Keratinocyte (primary cell): ENCODE measurements around the gene CEP295NL. TPM values are rescaled to one million over a fixed set of nuclear protein-coding genes. Genes with fewer than 3 reads are reported as not detected.

Source experiments
- DNase-seq: peaks from one replicate; pipeline ENCODE4 v3.0.0-alpha.2; 2011; ENCODE audit warnings: low read depth, missing footprints, low spot score
- FAIRE-seq: peaks from 2 replicates; lab custom pipeline; 2011; peaks lifted over from hg19 to GRCh38; lab: Jason Lieb, UNC
- H2AFZ ChIP-seq: 2 replicates; pipeline ENCODE4 v1.6.0; 2012; ENCODE audit warnings: low read length, control low read depth, inconsistent platforms; ENCODE audit not compliant: control insufficient read depth
- H3K27ac ChIP-seq: 2 replicates; pipeline ENCODE4 v1.5.1; 2011; ENCODE audit warnings: low read length; ENCODE audit not compliant: control insufficient read depth, insufficient read depth
- H3K27me3 ChIP-seq: 3 replicates; pipeline ENCODE4 v1.6.0; 2011; ENCODE audit warnings: low read length; ENCODE audit not compliant: control insufficient read depth, insufficient read depth; ENCODE audit errors: extremely low read depth
- H3K36me3 ChIP-seq, 2 experiments: 2 replicates in 1 of 2; 3 replicates in 1 of 2; pipeline ENCODE4 v1.5.1; 2011; ENCODE audit warnings: low read length in 2 of 2, mild to moderate bottlenecking in 1 of 2; ENCODE audit not compliant: control insufficient read depth in 2 of 2, insufficient read depth in 2 of 2; ENCODE audit errors: extremely low read depth in 1 of 2
- H3K4me1 ChIP-seq: 3 replicates; pipeline ENCODE4 v1.5.1; 2011; ENCODE audit warnings: low read length; ENCODE audit not compliant: control insufficient read depth, insufficient read depth; ENCODE audit errors: extremely low read depth
- H3K4me2 ChIP-seq: 3 replicates; pipeline ENCODE4 v1.6.0; 2011; ENCODE audit warnings: low read depth, low read length; ENCODE audit not compliant: control insufficient read depth, insufficient read depth; ENCODE audit errors: extremely low read depth
- H3K4me3 ChIP-seq, 3 experiments: fragments of 200-600 bp in 1 of 3; sonication (generic) in 1 of 3; 2 replicates in 2 of 3; 3 replicates in 1 of 3; pipeline ENCODE4 v1.5.1; 2011 to 2016; ENCODE audit warnings: low read length in 3 of 3, mild to moderate bottlenecking in 3 of 3, control low read depth in 2 of 3, inconsistent platforms in 1 of 3, low read depth in 1 of 3, mixed read lengths in 1 of 3, mixed run types in 1 of 3, moderate library complexity in 1 of 3; ENCODE audit not compliant: control insufficient read depth in 2 of 3, insufficient read depth in 2 of 3; ENCODE audit errors: extremely low read depth in 1 of 3
- H3K79me2 ChIP-seq: 2 replicates; pipeline ENCODE4 v1.6.0; 2012; ENCODE audit warnings: low read length; ENCODE audit not compliant: control insufficient read depth, insufficient read depth
- H3K9ac ChIP-seq: 3 replicates; pipeline ENCODE4 v1.6.0; 2011; ENCODE audit warnings: low read length; ENCODE audit not compliant: control insufficient read depth, insufficient read depth; ENCODE audit errors: extremely low read depth
- H3K9me1 ChIP-seq: 3 replicates; pipeline ENCODE4 v1.6.0; 2011; ENCODE audit warnings: low read length; ENCODE audit not compliant: control insufficient read depth, insufficient read depth; ENCODE audit errors: extremely low read depth
- H3K9me3 ChIP-seq: 2 replicates; pipeline ENCODE4 v1.5.1; 2012; ENCODE audit warnings: low read depth, low read length; ENCODE audit not compliant: control insufficient read depth
- H4K20me1 ChIP-seq: 3 replicates; pipeline ENCODE4 v1.6.0; 2011; ENCODE audit warnings: low read length; ENCODE audit not compliant: control insufficient read depth, insufficient read depth; ENCODE audit errors: extremely low read depth
- EZH2 ChIP-seq: IDR thresholded peaks from one replicate; pipeline ENCODE4 v1.6.1; 2012; ENCODE audit warnings: inconsistent platforms, mild to moderate bottlenecking, low read length, moderate library complexity
- dilution Hi-C: fragments of 300-500 bp; cut with MboI; formaldehyde crosslinking; loops from one replicate; pipeline ENCODE4 v1.7.0; 2020; ENCODE audit warnings: low sequenced_read_pairs; ENCODE audit not compliant: extremely low pct_ligation_motif_present
- polyA plus RNA-seq, 5 experiments: library from polyadenylated mRNA; depleted of rRNA in 3 of 5; stranded (reverse) in 3 of 5; stranded (forward) in 1 of 5; unstranded in 1 of 5; fragments of >200 nt; gene quantifications; 1 replicate in 1 of 5; 2 replicates in 3 of 5; 3 replicates in 1 of 5; pipeline versions ENCODE4 v1.2.1 to v1.2.3, GENCODE V29; 2011 to 2012; ENCODE audit warnings: missing spikeins in 2 of 5, low read depth in 1 of 5, low replicate concordance in 1 of 5
- TF ChIP-seq, protein P1 (sequence below), 3 experiments: IDR thresholded peaks in 1 of 3; conservative IDR thresholded peaks in 1 of 3; optimal IDR thresholded peaks in 1 of 3; 2 replicates in 2 of 3; 3 replicates in 1 of 3; pipeline versions ENCODE3 to v1.5.1; 2011; ENCODE audit warnings: low read length in 3 of 3, mild to moderate bottlenecking in 3 of 3, moderate library complexity in 2 of 3, control low read depth in 1 of 3, inconsistent platforms in 1 of 3; ENCODE audit not compliant: insufficient read depth in 2 of 3; ENCODE audit errors: extremely low read depth in 1 of 3

Gene CEP295NL
- polyA plus RNA-seq, 1 donor (not counting 4 experiments of a cell fraction or from before 2014, with no cell fraction given) = not detected

DNA sequence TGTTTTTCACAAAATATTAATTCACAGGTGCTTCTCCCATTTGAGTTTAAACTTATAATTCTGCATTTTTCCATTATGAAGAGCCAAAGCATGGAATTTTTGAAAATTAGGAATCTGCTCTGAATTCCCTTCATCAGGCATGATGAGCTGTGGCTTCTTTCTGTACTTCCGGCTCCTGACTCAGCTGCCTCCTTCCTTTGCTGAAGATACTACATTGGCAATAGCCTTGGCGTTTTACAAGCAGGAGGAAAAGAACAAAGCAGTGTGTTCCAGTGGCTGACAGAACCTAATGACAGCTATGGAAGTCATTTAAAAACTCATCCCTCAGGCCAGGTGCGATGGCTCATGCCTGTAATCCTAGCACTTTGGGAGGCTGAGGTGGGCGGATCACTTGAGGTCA, 44.0 kb downstream of the CEP295NL start:
- dilution Hi-C loops = no loop called here
- Histone ChIP-seq H3K9me3 (no peaks in the 10 kb centered on the region), H3K27me3 (peaks cover 3% of the 10 kb centered on the region), H3K4me1 (peaks cover 5% of the 10 kb centered on the region), H3K27ac (no peak overlapping the region), H4K20me1 (no peaks in the 10 kb centered on the region), H2AFZ (no peak overlapping the region), H3K36me3 (no peaks in the 10 kb centered on the region), H3K9me1 (no peaks in the 10 kb centered on the region), H3K9ac (no peak overlapping the region), H3K79me2 (no peaks in the 10 kb centered on the region), H3K4me3 (no peak overlapping the region), H3K4me2 (no peak overlapping the region)
- TF ChIP-seq, protein P1, sequence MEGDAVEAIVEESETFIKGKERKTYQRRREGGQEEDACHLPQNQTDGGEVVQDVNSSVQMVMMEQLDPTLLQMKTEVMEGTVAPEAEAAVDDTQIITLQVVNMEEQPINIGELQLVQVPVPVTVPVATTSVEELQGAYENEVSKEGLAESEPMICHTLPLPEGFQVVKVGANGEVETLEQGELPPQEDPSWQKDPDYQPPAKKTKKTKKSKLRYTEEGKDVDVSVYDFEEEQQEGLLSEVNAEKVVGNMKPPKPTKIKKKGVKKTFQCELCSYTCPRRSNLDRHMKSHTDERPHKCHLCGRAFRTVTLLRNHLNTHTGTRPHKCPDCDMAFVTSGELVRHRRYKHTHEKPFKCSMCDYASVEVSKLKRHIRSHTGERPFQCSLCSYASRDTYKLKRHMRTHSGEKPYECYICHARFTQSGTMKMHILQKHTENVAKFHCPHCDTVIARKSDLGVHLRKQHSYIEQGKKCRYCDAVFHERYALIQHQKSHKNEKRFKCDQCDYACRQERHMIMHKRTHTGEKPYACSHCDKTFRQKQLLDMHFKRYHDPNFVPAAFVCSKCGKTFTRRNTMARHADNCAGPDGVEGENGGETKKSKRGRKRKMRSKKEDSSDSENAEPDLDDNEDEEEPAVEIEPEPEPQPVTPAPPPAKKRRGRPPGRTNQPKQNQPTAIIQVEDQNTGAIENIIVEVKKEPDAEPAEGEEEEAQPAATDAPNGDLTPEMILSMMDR (optimal IDR thresholded peaks at IDR 0.05 in 1 of 3, IDR thresholded peaks at IDR 0.05 in 1 of 3, conservative IDR thresholded peaks at IDR 0.05 in 1 of 3; ENCODE audit: extremely low read depth in 1 of 3, insufficient read depth in 2 of 3, low read length in 3 of 3) = no peak
- no peak for TF ChIP-seq EZH2
- no peak for FAIRE-seq
- DNase-seq = no peak

DNA sequence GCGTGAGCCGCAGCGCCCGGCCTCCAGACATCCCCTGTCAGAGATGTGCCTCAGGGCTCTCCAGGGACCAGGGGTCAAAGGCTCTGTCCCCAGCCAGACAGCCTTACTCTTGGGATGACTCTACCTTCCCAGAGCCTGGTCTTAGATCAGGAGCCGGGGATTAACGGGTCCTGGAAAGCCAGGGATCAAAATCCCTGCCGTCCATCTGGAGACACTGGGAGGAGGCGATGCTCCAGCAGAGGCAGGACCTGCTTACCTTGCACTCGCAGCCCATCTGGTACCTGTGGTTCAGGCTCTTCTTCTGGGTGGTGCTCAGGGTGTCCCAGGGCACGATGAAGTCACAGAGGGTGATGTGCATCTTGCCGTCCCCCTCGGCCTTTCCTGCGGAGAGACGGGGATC, 45.7 kb downstream of the CEP295NL start:
- TF ChIP-seq, protein P1 (optimal IDR thresholded peaks at IDR 0.05 in 1 of 3, IDR thresholded peaks at IDR 0.05 in 1 of 3, conservative IDR thresholded peaks at IDR 0.05 in 1 of 3; ENCODE audit: extremely low read depth in 1 of 3, insufficient read depth in 2 of 3, low read length in 3 of 3) = no peak
- TF ChIP-seq EZH2 = no peak
- H2AFZ ChIP-seq = no peak overlapping the region
- DNase-seq (no peak), FAIRE-seq (no peak)
- H3K27ac ChIP-seq = no peak overlapping the region
- peaks cover 3% of the 10 kb centered on the region for H3K27me3 ChIP-seq
- no peaks in the 10 kb centered on the region for H4K20me1 ChIP-seq
- no peak overlapping the region for H3K4me3 ChIP-seq
- dilution Hi-C loops = no loop called here
- peaks cover 4% of the 10 kb centered on the region for H3K4me1 ChIP-seq
- H3K79me2 ChIP-seq = no peaks in the 10 kb centered on the region
- H3K4me2 ChIP-seq = no peak overlapping the region
- no peaks in the 10 kb centered on the region for H3K9me1 ChIP-seq
- no peaks in the 10 kb centered on the region for H3K9me3 ChIP-seq
- H3K9ac ChIP-seq = no peak overlapping the region
- H3K36me3 ChIP-seq = no peaks in the 10 kb centered on the region
